GM12874 (cell line): ENCODE data around the gene TDRD6.

Experiments
- CTCF ChIP-seq: IDR thresholded peaks from 2 replicates; pipeline ENCODE4 v1.5.1; 2011; ENCODE audit warnings: low read depth, mild to moderate bottlenecking, control low read depth, low read length, moderate library complexity; ENCODE audit not compliant: insufficient read depth

TDRD6 gene

GRCh38 chr6:46734867-46735719, 47.4 kb downstream of the TDRD6 start, which contains the start of gene PLA2G7:
Gene PLA2G7 (minus strand): TSS chr6:46735375. CDS start chr6:46722891, 12,484 bp downstream.
- no peak for TF ChIP-seq CTCF

GRCh38 chr6:46735720-46736031, 48.0 kb downstream of the TDRD6 start:
- no peak for TF ChIP-seq CTCF

GRCh38 chr6:46736906-46737305, 49.2 kb downstream of the TDRD6 start:
- no peak for TF ChIP-seq CTCF

GRCh38 chr6:46741482-46741881, 53.8 kb downstream of the TDRD6 start:
- no peak for TF ChIP-seq CTCF

GRCh38 chr6:46741910-46742309, 54.2 kb downstream of the TDRD6 start:
- TF ChIP-seq CTCF, result no peak

- TF ChIP-seq CTCF, result no peak
These were observed 55.9 kb downstream of the TDRD6 start for GRCh38 chr6:46743425-46744158.

GRCh38 chr6:46745973-46746372, 58.3 kb downstream of the TDRD6 start:
- TF ChIP-seq CTCF, result no peak
